D341Med (cell line): Measurements from ENCODE around the gene RCE1.
A peak's percentile ranks its signal among the peaks of the same experiment; 100 is the strongest.

ENCODE experiments used
- DNase-seq: peaks from one replicate; pipeline ENCODE4 v3.0.0; 2012; ENCODE audit warnings: low spot score

RCE1 gene

DNA sequence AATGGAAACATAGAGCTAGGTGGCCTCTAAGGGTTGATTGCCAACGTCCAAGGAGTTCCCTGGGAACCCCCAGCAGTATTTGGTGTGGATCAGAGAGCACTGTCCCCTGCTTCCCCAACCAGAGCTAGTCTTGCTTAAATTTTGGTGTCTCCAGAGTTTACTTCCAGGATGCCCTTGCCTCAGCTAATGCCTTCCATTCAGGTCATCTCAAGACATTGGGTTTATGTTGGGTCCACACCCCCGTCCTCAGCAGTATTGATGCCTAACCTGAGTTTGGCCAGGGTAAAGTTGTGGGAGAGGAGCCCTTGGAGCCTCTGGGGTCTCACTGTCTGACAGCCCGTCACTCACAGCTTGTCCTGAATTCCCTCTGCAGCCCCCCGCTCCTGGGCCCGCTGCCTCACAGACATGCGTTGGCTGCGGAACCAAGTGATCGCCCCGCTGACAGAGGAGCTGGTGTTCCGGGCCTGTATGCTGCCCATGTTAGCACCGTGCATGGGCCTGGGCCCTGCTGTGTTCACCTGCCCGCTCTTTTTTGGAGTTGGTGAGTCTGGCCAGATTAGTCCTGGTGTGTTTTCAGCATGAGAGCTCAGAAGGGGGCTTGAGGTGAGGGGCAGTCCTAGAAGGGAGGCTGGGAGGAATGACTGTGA, 1.4 kb downstream of the RCE1 start:
- peak; percentile 10 for DNase-seq

DNA sequence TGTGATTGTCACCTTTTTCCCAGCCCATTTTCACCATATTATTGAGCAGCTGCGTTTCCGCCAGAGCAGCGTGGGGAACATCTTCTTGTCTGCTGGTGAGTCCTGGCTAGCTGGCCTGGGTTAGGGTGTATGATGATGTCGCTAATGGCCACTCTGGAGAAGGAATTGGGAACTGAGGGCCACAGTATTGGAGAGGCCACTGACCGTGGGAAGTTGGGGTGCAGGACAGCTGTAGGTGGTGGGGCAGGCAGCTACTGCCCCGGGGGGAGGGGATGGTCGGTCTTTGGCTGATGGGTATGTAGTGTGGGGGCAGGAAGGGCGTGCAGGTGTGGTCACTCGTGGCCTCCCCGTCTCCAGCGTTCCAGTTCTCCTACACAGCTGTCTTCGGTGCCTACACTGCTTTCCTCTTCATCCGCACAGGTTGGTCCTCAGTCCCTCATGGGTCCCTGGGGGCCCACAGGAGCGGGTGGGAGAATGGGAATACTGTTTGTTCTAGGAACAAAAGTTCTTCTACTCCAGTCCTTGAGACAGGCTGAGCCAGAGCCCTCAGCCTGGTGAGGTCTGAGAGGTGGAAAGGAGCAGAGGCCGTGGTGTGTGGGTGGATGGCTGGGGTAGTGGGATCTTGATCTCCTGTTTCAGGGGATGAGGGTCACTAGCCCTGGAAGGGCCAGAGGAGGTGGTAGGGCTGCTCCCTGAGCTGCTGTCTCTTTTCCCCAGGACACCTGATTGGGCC, 2.1 kb downstream of the RCE1 start:
- DNase-seq: peak; percentile 3

DNA sequence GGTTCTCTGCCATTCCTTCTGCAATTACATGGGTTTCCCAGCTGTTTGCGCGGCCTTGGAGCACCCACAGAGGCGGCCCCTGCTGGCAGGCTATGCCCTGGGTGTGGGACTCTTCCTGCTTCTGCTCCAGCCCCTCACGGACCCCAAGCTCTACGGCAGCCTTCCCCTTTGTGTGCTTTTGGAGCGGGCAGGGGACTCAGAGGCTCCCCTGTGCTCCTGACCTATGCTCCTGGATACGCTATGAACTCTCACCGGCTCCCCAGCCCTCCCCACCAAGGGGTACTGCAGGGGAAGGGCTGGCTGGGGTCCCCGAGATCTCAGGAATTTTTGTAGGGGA, 2.6 kb downstream of the RCE1 start:
- DNase-seq: peak; percentile 18

DNA sequence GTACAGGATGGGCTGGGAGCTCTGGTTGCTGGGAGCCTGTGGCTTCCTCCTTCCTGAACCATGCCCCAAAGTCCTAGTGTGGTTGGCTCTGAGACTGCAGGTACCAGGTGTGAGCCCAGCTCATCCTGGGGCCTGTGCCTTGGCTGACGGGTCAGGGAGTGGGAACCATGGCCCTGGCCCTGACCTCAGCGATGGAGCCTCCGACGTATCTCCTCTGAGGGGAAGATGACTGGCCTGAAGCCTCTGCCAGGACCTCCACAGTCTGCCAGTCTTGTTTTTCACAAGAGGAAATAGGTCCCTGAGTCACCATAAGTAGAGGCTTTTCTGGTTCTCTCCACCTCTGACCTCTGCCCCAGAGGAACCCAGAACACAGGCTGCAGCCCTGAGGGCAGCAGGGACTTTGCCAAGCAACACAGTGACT, 3.4 kb downstream of the RCE1 start:
- peak; percentile 5 for DNase-seq

DNA sequence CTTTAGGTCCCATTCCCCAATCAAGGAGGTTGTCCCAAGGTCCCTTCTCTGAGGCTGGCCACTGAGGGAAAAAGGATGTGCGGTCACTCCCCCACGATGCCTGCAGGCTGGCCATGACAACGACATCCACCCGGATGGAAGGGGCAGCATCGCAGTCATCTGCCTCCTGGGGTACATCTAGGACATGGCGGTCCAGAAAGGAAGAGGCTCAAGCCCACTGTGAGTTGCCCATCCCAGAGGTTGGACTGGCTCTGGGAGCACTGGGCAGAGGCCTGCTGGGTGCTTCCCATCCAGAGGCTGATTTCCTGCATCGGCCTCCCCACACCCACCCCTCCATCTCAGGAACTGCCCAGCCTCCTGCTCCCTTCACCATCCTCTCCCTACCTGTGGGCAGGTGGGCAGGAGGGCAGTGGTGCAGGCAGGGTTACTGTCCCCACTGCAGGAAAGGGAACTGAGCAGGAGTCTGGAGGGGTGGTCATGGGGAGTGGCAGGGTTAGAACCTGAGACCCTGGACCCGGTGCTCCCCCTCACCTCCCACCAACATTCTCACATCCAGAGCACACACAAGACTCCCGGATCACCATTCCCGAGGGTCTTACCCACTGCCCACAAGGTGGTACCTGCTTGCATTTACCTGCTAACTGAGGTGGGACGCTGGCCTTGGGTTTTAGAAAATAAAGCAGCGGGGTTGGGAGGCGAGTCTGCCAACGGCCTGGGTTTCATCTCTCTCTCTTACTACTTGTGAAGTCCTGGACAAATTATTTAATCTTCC, 4.4 kb downstream of the RCE1 start:
- DNase-seq: peak; percentile 10

DNA sequence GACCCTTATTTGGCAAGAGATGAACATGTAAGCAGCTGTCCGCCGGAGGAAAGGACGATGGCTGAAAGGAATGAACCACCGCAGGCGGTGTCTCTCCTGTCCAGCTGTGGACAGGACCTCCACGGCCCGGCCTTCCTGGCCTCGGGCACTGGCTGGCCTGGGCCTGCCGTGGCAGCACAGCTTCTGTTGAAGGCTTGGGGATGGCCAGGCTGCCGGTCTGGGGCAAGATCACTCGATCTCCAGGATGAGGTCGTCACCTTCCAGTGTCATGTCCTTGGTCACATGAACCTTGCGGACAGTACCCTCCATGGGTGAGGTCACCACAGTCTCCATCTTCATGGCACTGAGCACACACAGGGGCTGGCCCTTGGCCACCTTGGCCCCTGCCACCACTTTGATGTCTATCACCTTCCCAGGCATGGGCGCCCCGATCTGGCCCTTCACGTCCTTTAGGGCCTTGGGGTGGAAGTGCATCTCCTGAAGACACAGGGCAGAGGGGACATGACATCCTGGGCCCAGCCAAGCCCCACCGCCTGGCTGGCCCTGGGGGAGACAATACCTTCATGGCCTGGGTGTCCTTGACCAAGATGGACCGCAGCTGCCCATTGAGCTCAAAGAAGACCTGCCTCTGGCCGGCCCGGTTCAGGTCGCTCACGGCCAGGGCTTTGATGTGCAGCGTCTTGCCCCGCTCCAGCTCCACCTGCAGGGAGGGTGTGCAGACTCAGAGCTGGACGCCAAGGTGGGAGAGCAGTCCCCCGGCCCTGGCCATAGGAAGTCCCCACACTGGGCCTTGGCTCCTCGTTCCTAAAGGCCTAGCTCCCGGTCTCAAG, 5.6 kb downstream of the RCE1 start:
- no peak for DNase-seq

DNA sequence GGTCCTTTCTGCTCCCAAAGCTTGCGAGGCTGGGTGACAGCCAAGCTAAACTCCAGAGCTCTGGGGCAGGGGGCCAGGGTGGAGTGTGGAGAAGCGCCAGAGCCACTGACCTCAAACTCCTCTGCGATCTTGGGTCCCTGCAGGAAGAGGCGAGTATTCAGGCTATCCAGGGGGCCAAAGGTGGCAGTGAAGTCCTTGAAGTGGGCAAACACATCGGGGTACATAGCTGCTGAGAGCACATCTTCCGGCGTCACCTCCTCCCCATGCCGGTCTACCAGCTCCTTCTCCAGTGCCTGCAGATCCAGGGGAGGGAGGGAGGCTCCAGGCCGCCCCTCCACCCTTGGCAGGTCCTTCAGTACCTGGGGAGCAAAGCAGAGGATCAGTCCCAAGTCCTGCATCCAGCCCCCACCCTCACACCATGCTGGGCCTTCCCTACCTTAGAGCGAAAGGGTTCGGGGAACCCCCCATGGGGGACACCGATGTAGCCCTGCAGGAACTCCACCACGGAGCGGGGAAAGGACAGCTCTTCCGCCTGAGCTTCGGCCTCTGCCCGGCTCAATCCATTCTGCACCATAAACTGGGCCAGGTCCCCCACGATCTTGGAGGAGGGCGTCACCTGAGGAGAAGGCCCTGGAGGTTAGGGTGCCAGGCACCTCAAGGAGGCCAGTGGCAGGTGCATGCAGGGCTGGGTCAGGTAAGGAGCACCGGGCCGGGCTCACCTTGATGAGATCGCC, 6.4 kb downstream of the RCE1 start:
- DNase-seq: no peak

DNA sequence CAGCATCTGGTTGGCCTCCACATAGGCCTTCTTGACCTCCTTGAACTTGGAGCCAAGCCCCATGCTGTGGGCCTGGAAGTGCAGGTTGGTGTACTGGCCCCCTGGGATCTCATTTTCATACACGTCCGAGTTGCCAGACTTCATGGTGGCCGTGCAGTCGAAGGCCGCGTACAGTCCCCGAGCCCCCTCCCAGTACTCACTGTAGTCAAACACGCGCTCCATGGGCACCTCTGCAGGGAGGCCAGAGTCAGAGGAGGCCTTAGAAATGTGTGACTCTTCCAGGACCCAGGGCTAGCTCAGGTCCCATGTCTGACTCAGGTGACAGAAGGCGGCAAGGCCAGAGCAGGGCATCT, 7.0 kb downstream of the RCE1 start:
- no peak for DNase-seq

DNA sequence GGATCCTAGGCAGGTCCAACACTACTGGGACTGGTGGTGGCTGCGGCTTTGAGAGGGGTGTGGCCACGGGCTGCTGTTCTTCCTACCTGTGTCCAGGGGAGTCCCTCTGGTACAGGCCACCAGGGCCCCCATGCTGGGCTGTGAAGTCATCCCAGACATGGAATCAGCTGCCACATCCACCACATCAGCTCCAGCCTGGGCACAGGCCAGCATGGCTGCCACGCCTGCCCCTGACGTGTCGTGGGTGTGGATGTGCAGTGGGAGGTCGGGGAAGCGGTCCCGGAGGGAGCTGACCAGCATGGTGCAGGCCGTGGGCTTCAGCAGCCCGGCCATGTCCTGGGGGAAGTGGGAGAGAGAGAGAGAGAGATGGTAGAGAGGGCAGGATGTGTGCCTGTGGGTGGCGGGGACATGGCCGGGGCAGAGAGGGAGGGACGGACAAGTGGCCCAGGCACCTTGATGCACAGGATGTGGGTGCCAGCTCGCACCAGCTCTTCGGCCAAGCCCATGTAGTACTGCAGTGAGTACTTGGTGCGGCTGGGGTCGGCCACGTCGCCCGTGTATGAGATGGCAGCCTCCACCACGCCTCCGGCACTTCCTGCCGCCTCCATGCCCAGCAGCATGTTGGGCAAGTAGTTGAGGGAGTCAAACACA, 7.5 kb downstream of the RCE1 start:
- DNase-seq: no peak

DNA sequence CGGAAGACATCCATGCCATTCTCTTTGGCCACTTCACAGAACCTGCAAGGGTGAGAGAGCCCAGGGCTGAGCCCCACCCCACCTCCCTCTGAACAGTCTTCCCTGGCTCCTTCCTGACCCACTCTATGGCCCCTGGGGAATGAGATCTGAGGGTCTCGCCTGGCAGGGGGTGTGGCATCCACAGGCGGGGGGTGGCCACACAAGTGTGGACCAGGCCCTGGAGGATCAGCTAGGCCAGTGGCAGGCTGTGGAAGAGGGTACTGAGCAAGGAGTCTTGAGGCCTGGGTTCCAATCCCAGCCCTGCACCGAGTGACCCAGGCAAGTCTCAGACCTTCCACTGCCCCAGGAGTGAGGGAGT, 8.0 kb downstream of the RCE1 start:
- no peak for DNase-seq

DNA sequence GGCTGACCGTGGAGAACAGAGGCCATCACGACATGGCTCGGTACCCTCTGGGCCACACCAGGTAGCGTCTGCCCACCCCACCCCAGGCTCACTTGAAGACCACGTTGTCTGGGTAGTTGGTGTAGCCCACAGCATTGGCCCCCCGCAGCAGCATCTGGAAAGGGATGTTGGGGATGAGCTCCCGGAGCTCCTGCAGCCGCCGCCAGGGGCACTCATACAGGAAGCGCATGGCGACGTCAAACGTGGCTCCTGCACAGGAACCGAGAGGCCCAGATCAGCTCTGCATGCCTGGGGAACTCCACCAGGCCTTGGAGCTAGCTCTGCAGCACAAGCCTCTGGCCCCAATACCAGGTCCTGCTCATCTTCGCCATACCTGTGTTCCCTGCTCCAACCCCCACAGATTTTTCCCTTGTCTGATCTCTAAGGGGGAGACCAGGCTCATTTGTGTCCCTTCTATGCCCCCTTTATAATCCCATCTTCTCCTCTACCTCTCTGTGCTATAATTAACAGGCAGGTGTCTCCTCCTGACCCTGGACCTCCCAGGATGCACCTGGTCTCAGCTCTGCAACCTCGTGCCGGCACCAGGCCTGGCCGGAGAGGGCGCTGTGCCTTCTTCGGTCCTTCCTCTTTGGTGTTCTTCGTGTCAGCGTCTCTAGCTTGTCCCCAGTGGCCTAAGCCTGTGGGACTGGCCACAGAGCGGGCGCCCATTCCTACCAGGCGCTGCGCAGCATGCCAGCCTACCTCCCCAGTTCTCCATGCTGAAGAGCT, 8.6 kb downstream of the RCE1 start:
- no peak for DNase-seq

DNA sequence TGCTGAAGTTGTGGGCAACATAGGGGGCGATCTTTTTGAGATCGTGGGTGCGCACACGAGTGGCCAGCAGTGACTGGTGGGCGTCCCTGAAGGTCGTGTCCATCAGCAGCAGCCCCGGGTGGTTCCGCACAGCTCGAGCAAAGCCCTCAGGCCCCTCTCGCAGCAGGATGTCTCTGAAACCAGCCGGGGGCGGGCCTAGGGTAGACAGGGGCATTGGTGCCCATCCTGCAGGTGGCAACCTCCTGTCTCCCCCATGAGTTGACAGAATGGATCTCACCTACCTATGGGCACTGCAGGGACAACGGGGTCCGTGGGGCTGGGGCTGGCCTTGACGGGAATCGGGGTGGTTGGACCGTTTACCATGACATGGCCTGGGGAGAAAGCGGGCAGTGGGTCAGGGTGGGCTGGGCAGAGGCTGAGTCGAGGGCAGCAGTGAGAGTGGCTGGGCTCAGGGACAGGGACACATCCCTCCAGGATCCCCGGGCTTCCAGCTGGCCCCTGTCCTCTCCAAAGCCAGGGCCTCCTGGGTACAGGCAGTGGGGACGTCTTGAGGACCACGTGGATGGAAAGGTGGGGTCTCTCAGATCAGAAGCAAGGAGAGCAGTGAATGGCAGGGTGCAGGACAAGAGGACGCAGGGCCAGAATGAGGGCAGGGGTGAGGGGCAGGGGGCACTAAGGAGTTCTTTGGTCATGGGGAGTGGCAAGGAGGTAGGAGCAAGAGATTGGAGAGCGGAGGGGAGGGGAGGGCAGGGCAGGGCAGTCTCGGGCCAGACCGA, 9.4 kb downstream of the RCE1 start:
- no peak for DNase-seq

DNA sequence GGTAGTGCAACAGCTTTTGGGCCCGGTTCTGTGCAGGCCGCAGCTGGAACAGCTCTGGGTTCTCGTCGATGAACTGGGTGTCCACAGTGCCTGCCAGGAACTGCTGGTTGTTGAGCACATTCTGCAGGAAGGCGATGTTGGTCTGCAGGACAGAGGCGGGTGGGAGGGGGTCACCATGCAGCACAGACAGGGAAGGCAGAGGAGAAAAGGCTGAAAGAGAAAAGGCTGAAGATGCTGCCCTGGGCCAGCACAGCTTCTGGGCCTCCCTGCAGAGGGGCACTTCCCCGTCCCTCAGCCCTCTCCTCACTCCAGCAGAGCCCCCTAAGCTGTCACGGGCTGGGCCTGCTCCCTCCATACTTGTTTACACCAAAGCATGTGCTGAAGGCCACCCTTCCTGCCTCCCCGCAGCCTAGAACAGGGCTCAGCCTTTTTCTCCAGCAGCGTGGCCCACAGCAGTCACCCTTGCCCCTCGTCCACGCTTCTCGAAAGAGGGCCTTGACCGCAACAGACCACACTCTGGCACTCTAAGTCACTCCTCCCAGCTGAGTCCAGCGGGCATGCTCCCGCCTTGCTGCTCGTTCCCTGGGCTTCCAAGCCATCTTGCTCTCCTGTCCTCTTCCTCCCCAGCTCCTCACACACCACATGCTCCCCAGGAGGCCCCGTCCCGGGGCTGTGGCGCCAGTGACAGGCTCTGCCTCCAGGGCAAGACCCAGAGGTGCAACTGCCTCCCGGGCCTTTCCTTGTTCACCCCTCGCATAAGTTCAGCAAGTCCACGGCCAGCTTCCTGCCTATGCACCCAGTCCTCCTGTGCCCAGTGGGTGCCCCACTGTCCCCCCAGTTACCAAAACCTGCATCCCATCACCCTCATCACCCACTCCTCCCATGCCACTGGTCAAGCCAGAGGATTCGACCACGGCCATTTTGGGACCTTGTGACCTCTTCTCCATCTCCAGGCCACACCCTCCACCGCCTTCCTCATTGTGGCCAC, 10.3 kb downstream of the RCE1 start:
- DNase-seq: no peak

DNA sequence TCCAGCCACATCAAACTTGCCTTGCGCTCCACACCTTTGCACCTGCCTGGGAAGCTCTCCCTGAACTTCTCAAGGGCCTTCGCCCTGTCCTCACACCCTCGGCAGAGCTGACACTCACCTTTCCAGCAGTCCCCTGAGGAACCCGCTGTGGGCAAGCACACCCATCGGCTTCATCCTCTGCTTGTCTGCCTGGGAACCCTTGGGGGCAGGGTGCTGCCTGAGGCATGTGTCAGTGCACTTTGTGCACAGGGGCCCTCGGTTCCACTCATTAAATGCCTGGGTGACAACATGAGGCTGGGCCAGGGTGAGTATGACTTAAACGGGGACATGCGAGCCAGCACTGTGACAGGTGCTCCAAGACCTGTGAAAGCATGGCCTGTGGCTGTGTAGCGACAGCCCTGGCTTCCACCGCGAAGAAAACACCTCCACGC, 11.0 kb downstream of the RCE1 start:
- DNase-seq: no peak

DNA sequence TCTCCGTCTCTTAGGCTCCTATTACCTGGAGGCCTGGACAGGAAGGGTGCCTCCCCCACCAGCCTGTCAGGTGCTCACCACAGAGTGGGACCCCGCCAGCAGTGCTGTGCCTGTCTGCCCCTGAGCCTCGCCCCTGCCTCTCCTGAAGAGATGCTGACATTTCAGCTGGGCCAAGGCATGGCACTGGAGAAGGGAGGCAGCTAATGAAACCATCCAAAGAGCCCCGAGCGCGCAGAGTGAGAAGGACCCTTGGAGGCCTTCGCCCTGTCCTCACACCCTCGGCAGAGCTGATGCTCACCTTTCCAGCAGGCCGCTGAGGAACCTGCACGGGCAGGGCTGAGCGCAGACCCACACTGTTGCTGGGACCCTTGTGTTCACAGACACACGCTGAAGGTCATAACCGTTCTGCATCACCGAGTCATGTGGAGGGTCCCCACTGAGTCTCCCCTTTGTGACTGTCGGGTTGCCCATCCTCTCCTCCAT, 11.5 kb downstream of the RCE1 start:
- no peak for DNase-seq

DNA sequence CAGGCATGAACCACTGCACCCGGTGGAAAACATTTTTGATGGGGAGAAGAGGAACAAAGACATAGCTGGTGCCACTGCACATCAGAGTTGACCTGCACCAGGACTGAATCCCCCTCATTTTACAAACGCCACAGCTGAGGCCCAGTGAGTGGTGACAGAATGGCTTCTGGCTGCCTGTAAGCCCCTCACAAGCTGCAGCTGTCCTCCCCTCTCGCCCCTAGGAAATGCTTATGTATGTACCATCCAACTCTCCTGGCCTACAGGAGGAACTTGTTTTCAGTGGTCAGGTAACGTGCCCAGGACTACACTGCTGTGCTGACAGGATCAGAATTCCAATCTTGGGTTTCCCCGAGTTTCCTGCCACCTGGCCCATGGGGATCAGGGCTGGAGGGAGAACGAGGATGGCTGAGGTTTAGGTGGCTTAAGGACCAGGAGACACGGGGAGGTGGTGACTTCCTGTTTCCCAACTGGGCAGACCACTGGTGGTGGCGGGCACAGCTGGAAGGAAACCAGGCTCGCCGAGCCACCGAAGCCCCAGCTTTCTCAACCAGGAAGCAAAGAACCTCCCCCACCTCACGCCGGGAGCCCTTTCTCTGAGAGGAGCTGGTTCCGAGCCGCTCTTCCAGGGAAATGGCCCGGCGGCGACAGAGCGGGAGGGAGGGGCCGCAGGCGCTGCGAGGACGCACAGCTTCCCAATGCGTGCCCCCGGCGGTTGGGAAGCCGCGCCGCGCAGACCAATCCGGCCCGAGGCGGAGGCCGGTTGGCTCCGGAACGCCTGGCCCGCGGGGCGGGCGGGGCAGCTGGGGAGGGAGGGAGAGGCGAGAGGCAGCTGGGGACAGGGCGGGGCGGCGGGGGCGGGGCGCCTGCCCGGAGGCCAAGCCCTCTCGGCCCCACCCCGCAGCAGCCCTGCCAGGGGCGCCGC, 12.6 kb downstream of the RCE1 start:
- peak; percentile 98 for DNase-seq
